Measurements from ENCODE around the gene SLIT3. TPM values are rescaled to one million over a fixed set of nuclear protein-coding genes. Genes with fewer than 3 reads are reported as not detected.

SLIT3 gene
- total and polyA plus RNA-seq, 2 experiments from 2014 or later = 58.4 to 96.7 TPM

- H3K36me3 ChIP-seq (replicated peaks; ENCODE audit: insufficient read depth, low read depth) = no peaks in the 10 kb centered on the region
- peaks cover 10% of the 10 kb centered on the region for H3K4me1 ChIP-seq (ENCODE audit: insufficient read depth)
- WGBS (ENCODE audit: low lambda C conversion rate, missing lambda C conversion rate) = 89% methylated on average over 10 of the region's 10 CpGs
- H3K27me3 ChIP-seq = no peaks in the 10 kb centered on the region
- peaks cover 3% of the 10 kb centered on the region for H3K9me3 ChIP-seq (ENCODE audit: low read depth)
- no peaks in the 10 kb centered on the region for H3K79me2 ChIP-seq
- H3K27ac ChIP-seq = no peak overlapping the region
- TF ChIP-seq EZH2 (IDR thresholded peaks at IDR 0.05; ENCODE audit: borderline replicate concordance) = no peak
- no peak for TF ChIP-seq CTCF (IDR thresholded peaks at IDR 0.05; ENCODE audit: poor library complexity)
- H3K4me3 ChIP-seq = no peak overlapping the region
- H3K9me2 ChIP-seq (replicated peaks; ENCODE audit: insufficient read depth) = no peaks in the 10 kb centered on the region
- H4K20me1 ChIP-seq (ENCODE audit: insufficient read depth, poor library complexity, severe bottlenecking) = peaks cover 2% of the 10 kb centered on the region
- no peak overlapping the region for H2AFZ ChIP-seq
- no peak overlapping the region for H3K4me2 ChIP-seq
- no peak for DNase-seq (ENCODE audit: low spot score)
These were observed 57.1 kb downstream of the SLIT3 start for GRCh38 chr5:169243651-169244422.

GRCh38 chr5:169242849-169243186, 58.1 kb downstream of the SLIT3 start:
- Histone ChIP-seq H4K20me1 (ENCODE audit: insufficient read depth, poor library complexity, severe bottlenecking) (no peaks in the 10 kb centered on the region), H3K79me2 (no peaks in the 10 kb centered on the region), H3K4me2 (no peak overlapping the region), H3K4me3 (no peak overlapping the region), H3K4me1 (ENCODE audit: insufficient read depth) (peaks cover 7% of the 10 kb centered on the region), H3K9me3 (ENCODE audit: low read depth) (peaks cover 6% of the 10 kb centered on the region), H3K36me3 (replicated peaks; ENCODE audit: insufficient read depth, low read depth) (no peaks in the 10 kb centered on the region), H3K27ac (peak overlapping the region; percentile 7), H3K27me3 (no peaks in the 10 kb centered on the region), H3K9me2 (replicated peaks; ENCODE audit: insufficient read depth) (no peaks in the 10 kb centered on the region), H2AFZ (no peak overlapping the region)
- WGBS (ENCODE audit: low lambda C conversion rate, missing lambda C conversion rate) = 85% methylated on average over 2 of the region's 2 CpGs
- TF ChIP-seq EZH2 (IDR thresholded peaks at IDR 0.05; ENCODE audit: borderline replicate concordance) (no peak), CTCF (IDR thresholded peaks at IDR 0.05; ENCODE audit: poor library complexity) (no peak), EZH2phosphoT487 (IDR thresholded peaks at IDR 0.05; ENCODE audit: low read depth, severe bottlenecking, unreplicated experiment) (no peak)
- no peak for DNase-seq (ENCODE audit: low spot score)

- H3K9me3 ChIP-seq (ENCODE audit: low read depth) = peaks cover 6% of the 10 kb centered on the region
- H3K4me1 ChIP-seq (ENCODE audit: insufficient read depth) = peaks cover 7% of the 10 kb centered on the region
- no peaks in the 10 kb centered on the region for H3K9me2 ChIP-seq (replicated peaks; ENCODE audit: insufficient read depth)
- no peak overlapping the region for H3K4me3 ChIP-seq
- no peaks in the 10 kb centered on the region for H3K36me3 ChIP-seq (replicated peaks; ENCODE audit: insufficient read depth, low read depth)
- H3K4me2 ChIP-seq = no peak overlapping the region
- no peak overlapping the region for H2AFZ ChIP-seq
- 61% methylated on average over 4 of the region's 4 CpGs for WGBS (ENCODE audit: low lambda C conversion rate, missing lambda C conversion rate)
- no peaks in the 10 kb centered on the region for H4K20me1 ChIP-seq (ENCODE audit: insufficient read depth, poor library complexity, severe bottlenecking)
- no peaks in the 10 kb centered on the region for H3K79me2 ChIP-seq
- no peaks in the 10 kb centered on the region for H3K27me3 ChIP-seq
- peak overlapping the region; percentile 7 for H3K27ac ChIP-seq
- TF ChIP-seq CTCF (IDR thresholded peaks at IDR 0.05; ENCODE audit: poor library complexity) (no peak), EZH2phosphoT487 (IDR thresholded peaks at IDR 0.05; ENCODE audit: low read depth, severe bottlenecking, unreplicated experiment) (no peak), EZH2 (IDR thresholded peaks at IDR 0.05; ENCODE audit: borderline replicate concordance) (no peak)
- DNase-seq (ENCODE audit: low spot score) = no peak
These were observed 58.6 kb downstream of the SLIT3 start for GRCh38 chr5:169242175-169242848.
